Mucosa of rectum (tissue), 2 donors: ENCODE results near the gene MRPS23.

Experiments
- H3K27ac ChIP-seq, 2 donors: one replicate each; pipeline ENCODE4 v1.7.0; 2013; ENCODE audit warnings: inconsistent platforms in 2 of 2, low read depth in 2 of 2, low read length in 2 of 2
- H3K27me3 ChIP-seq, 2 donors: one replicate each; pipeline ENCODE4 v1.7.0; 2013; ENCODE audit warnings: low read length in 2 of 2; ENCODE audit not compliant: control insufficient read depth in 2 of 2, insufficient read depth in 2 of 2
- H3K36me3 ChIP-seq, 2 donors: one replicate each; pipeline ENCODE4 v1.7.0; 2013; ENCODE audit warnings: low read length in 2 of 2; ENCODE audit not compliant: control insufficient read depth in 2 of 2, insufficient read depth in 2 of 2
- H3K4me1 ChIP-seq, 2 donors: one replicate each; pipeline ENCODE4 v1.7.0; 2013; ENCODE audit warnings: low read length in 2 of 2, mild to moderate bottlenecking in 1 of 2; ENCODE audit not compliant: control insufficient read depth in 2 of 2, insufficient read depth in 2 of 2
- H3K4me3 ChIP-seq, 2 donors: one replicate each; pipeline ENCODE4 v1.7.0; 2013; ENCODE audit warnings: low read length in 2 of 2
- H3K9ac ChIP-seq, 2 donors: one replicate each; pipeline ENCODE4 v1.7.0; 2013; ENCODE audit warnings: low read length in 2 of 2, low read depth in 1 of 2, mild to moderate bottlenecking in 1 of 2
- H3K9me3 ChIP-seq, 2 donors: one replicate each; pipeline ENCODE4 v1.7.0; 2013; ENCODE audit warnings: low read length in 2 of 2; ENCODE audit not compliant: control insufficient read depth in 2 of 2
- donor health status: healthy.
- donor health status: Normal muscosa, but diverticular disease.

Gene MRPS23

GRCh38 chr17:57838453-57838852, 11.4 kb downstream of the MRPS23 start:
- H3K27ac ChIP-seq: no peak overlapping the region
- H3K9me3 ChIP-seq: no peaks in the 10 kb centered on the region
- no peak overlapping the region for H3K9ac ChIP-seq
- H3K4me3 ChIP-seq: no peak overlapping the region
- H3K4me1 ChIP-seq: no peaks in the 10 kb centered on the region
- H3K27me3 ChIP-seq: no peaks in the 10 kb centered on the region
- H3K36me3 ChIP-seq: peaks cover 24 to 26% of the 10 kb centered on the region in 2 donors

GRCh38 chr17:57835333-57835900, 14.4 kb downstream of the MRPS23 start:
- no peaks in the 10 kb centered on the region for H3K9me3 ChIP-seq
- no peaks in the 10 kb centered on the region for H3K27me3 ChIP-seq
- no peak overlapping the region for H3K9ac ChIP-seq
- no peak overlapping the region for H3K4me3 ChIP-seq
- peaks cover 4 to 7% of the 10 kb centered on the region in 2 donors for H3K4me1 ChIP-seq
- peaks cover 19% of the 10 kb centered on the region in 2 donors for H3K36me3 ChIP-seq
- H3K27ac ChIP-seq: no peak overlapping the region

GRCh38 chr17:57834146-57834741, 15.6 kb downstream of the MRPS23 start:
- Histone ChIP-seq H3K4me3 (no peak overlapping the region), H3K9ac (no peak overlapping the region), H3K4me1 (peaks cover 4 to 7% of the 10 kb centered on the region in 2 donors), H3K27ac (no peak overlapping the region), H3K27me3 (no peaks in the 10 kb centered on the region), H3K36me3 (peaks cover 9 to 13% of the 10 kb centered on the region in 2 donors), H3K9me3 (no peaks in the 10 kb centered on the region)

- Histone ChIP-seq H3K27me3 (no peaks in the 10 kb centered on the region), H3K27ac (peak overlapping the region in 1 of 2 donors; percentile 52), H3K4me1 (peaks cover 4 to 7% of the 10 kb centered on the region in 2 donors), H3K4me3 (peak overlapping the region; percentile 62 to 71), H3K9ac (peak overlapping the region; percentile 35 to 40), H3K9me3 (no peaks in the 10 kb centered on the region), H3K36me3 (peaks cover 1 to 4% of the 10 kb centered on the region in 2 donors)
Observed at GRCh38 chr17:57833179-57833939, 16.5 kb downstream of the MRPS23 start.

- Histone ChIP-seq H3K9ac (peak overlapping the region in 1 of 2 donors; percentile 40), H3K27ac (peak overlapping the region in 1 of 2 donors; percentile 52), H3K4me3 (peak overlapping the region; percentile 62 to 71)
Observed at GRCh38 chr17:57832314-57833178, 17.3 kb downstream of the MRPS23 start.

GRCh38 chr17:57830880-57831279, 19.0 kb downstream of the MRPS23 start:
- peaks cover 4 to 7% of the 10 kb centered on the region in 2 donors for H3K4me1 ChIP-seq
- no peak overlapping the region for H3K27ac ChIP-seq
- H3K27me3 ChIP-seq: no peaks in the 10 kb centered on the region
- H3K9me3 ChIP-seq: no peaks in the 10 kb centered on the region
- H3K4me3 ChIP-seq: no peak overlapping the region
- H3K36me3 ChIP-seq: no peaks in the 10 kb centered on the region
- H3K9ac ChIP-seq: no peak overlapping the region

More at GRCh38 chr17:57832314-57833178, 17.3 kb downstream of the MRPS23 start:
- Histone ChIP-seq H3K9me3 (no peaks in the 10 kb centered on the region), H3K4me1 (peaks cover 4 to 7% of the 10 kb centered on the region in 2 donors), H3K36me3 (peaks cover 0 to 3% of the 10 kb centered on the region in 2 donors), H3K27me3 (no peaks in the 10 kb centered on the region)

GRCh38 chr17:57823469-57824401, 26.1 kb downstream of the MRPS23 start:
- no peak overlapping the region for H3K4me3 ChIP-seq
- H3K4me1 ChIP-seq: no peaks in the 10 kb centered on the region
- H3K36me3 ChIP-seq: no peaks in the 10 kb centered on the region
- no peaks in the 10 kb centered on the region for H3K27me3 ChIP-seq
- no peak overlapping the region for H3K9ac ChIP-seq
- H3K9me3 ChIP-seq: no peaks in the 10 kb centered on the region
- no peak overlapping the region for H3K27ac ChIP-seq

- Histone ChIP-seq H3K4me1 (no peaks in the 10 kb centered on the region), H3K27me3 (no peaks in the 10 kb centered on the region), H3K27ac (no peak overlapping the region), H3K9me3 (no peaks in the 10 kb centered on the region), H3K9ac (no peak overlapping the region), H3K4me3 (no peak overlapping the region), H3K36me3 (no peaks in the 10 kb centered on the region)
Observed at GRCh38 chr17:57819867-57820266, 30.0 kb downstream of the MRPS23 start.

GRCh38 chr17:57819285-57819684, 30.6 kb downstream of the MRPS23 start:
- Histone ChIP-seq H3K36me3 (no peaks in the 10 kb centered on the region), H3K9ac (no peak overlapping the region), H3K4me1 (no peaks in the 10 kb centered on the region), H3K27ac (no peak overlapping the region), H3K9me3 (no peaks in the 10 kb centered on the region), H3K4me3 (no peak overlapping the region), H3K27me3 (no peaks in the 10 kb centered on the region)
